ENCODE measurements around the gene SDR42E2.
A peak's percentile ranks its signal among the peaks of the same experiment; 100 is the strongest.
"Not testable (repeated sequence)": the region's sequence is repeated elsewhere in the genome, so short reads cannot be mapped to it uniquely, and the experiment has no call there.

Gene SDR42E2

DNA sequence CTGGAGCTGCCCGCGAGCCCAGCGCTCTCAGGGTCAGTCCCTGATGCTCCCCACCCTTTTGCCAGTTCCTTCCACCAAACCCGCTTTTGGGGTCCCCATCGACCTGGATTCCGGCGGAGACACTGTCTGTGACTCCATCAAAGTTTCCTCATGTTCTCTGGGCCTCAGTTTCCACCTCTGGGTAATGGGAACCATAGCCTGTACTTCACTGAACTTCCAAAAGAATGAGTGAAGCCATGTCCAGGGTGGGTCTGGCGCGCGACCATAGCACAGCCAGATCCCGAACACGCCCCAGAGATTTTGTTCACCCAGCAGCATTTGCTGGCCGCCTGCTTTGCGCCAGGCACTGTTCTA lies 327 bp downstream of the SDR42E2 start:
- no peak for DNase-seq

DNA sequence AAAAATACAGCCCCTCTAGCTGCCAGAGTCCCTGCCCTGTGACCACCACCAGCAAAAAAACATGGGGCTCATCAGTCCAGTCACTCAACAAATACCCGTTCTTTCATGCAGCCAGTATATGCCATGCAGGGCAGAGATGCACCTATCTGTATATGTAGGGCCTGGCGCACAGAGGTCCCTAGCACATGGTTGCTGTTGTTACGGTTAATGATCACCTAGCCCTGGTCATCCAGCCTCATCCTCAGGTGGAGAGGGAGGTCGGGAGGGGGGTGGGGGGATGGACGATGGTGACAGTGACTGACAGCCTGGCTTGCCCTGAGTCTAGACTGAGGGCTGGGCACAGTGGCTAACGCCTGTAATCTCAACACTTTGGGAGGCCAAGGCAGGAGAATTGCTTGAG lies 1.5 kb downstream of the SDR42E2 start:
- no peak for DNase-seq

DNA sequence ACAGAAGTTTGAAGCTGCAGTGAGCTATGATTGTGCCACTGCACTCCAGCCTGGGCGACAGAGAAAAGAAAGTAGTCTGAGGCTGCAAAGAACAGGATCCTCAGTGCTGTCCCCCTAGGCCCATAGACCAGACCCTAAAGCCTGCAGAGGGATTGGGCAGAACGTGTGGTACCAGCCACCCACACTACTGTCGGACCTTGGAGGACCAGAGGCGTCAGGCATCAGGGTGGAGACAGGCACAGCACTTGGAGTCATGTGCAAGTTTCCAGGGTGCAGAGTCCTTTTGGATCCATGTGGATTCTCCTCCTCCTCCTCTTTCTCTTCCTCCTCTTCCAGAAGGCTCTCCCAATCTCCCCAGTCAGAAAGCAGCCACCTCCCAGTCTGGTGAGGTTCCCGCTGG lies 2.2 kb downstream of the SDR42E2 start:
- no peak for DNase-seq

DNA sequence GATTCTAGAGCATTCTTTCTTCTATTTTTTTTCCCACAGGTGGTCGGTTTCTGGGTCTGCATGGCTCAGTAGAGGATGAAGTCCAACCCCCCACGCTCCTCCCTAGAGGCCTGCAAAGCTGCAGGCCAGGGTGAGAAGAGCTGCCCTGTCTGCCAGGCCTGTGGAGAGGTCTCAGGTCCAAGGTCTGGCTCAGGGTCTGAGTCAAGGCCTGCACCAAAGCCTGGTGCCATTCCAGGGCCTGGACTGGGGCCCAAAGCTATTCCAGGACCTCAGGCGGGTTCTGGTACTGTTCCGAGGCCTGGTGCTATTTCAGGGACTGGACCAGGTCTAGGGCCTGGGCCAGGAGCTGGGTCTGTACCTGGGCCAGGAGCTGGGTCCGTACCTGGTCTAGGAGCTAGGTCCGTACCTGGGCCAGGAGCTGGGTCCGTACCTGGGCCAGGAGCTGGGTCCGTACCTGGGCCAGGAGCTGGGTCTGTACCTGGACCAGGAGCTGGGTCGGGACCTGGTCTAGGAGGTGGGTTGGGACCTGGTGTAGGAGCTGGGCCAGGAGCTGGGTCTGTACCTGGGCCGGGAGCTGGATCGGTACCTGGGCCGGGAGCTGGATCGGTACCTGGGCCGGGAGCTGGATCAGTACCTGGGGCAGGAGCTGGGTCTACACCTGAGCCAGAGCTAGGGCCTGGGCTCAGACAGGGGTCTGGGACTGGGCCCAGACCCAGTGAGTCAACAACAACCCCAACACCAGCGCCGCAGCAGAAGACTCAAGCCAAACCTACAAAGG lies 3.4 kb downstream of the SDR42E2 start:
- no peak for DNase-seq

DNA sequence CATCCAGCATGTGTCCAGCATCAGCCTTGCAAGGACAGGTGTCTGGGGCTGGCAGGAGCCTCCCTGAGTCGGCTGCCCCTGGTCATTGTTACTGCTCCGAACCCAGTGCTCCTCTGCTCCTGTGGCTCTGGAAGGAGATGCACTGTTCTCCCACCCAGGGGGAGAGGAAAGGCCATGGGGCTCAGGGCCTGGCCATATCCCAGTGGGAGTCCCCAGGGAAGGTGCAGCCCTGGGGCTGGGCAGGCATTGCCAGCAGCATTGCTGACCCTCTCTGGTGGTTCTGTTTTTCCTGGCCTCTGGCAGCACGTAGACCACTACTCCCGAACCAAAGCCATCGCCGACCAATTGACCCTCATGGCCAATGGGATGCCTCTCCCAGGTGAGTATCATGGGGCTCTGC lies 9.6 kb downstream of the SDR42E2 start:
- no peak for DNase-seq

DNA sequence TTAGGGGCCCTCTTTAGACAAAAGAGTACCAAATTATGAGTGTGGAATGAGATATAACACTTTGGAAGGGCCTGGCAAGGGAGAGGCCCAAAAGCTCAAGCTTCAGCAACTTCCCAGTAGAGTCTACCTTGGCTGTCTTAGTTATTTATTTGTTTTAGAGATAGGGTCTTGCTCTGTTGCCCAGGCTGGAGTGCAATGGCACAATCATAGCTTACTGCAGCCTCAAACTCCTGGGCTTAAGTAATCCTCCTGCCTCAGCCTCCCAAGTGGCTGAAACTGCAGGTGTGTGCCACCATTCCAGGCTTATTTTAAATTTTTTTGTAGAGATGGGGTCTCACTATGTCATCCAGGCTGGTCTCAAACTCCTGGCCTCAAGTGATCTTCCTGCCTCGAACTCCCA lies 10.3 kb downstream of the SDR42E2 start:
- DNase-seq: not testable (repeated sequence)

DNA sequence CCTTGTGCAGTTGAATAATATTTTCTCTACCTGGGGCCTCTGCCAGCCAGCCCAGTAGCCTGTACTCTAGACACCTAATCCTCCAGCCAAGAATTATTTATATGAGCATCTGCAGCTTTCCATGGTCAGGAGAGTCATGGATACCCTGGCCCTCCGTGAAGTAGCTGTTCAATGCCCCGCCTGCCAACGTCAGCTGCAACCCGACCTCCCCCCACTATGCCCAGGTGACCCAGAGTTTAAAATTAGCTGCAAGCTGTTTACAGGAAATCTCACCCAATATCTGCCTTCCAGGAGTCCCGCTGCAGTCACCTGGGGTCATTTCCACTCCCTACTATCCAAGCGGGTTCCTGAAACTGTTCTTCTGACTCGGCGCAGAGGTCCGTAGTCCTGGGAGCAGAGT lies 12.3 kb downstream of the SDR42E2 start:
- DNase-seq: no peak

DNA sequence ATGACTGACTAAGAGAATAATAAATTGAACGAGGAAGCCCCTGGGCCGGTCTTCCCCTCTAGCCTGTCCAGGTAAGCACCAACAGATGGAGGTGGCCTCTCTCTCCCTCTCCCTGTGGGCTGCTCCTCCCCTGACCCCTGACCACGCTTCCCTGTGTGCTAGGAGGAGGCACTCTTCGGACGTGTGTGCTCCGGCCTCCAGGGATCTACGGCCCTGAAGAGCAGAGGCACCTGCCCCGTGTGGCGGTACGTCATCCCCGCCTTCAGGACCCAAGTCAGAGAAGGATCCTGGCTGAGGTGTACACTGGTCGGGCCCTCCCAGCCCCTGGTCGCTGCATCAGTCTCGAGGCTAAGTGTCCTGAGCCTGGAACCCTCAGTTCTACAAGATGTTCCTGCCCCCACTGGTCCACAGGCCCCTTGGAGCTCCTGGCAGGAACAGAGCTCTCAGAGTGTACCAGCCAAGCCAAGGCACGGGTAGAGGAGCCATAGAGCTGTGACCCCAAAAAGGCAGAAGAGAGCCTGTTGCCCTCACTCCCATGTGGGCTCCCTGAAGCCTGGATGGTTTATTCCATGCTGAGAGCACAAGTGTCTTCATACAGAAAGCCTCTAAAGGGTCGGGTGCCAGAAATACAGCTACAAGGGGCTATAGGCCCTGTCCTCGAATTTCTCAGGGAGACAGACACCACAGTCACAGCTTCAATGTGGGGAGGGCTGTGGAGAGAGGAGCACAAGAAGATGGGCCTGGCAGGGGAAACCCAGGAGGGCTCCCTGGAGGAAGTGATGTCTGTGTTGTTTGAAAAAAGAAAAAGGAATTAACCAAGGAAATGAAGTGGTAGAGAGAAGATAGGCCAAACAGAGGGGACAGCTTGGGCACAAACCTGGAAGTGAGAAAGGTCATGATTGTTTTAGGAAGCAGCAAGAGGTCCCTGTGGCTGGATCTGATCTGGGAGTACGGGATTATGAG lies 15.9 kb downstream of the SDR42E2 start:
- DNase-seq: no peak

DNA sequence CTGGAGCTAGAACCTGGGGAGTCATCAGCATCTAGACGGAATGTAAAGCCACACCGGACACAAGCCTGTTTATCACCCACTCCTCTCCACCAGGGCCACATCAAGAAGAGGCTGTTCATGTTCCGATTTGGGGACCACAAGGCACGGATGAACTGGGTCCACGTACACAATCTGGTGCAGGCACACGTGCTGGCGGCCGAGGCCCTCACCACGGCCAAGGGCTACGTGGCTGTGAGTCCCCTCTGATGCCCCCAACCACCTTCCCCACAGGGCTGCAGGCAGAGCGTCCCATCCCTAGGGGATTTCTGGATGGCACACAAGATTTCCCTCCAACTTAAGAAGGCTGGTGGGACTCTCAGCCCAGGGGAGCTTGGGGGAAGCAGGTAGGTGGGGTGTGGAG lies 19.1 kb downstream of the SDR42E2 start:
- no peak for DNase-seq

DNA sequence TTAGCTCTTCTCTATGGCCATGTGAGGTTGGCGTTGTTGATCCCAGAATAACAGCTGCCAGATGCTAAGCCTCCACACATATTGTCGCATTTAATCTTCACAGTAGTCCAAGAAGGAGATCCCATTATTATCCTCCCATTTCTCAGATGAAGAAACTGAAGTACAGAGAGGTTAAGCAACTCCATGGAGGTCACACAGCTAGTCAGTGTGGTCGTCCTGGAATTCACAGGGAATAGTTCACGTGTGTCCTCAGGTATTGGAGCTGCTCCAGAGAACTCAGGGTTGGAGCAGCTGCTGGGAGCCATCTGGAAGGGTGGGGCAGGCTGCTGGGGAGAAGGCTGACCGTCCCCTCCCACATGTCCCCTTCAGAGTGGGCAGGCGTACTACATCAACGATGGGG lies 19.5 kb downstream of the SDR42E2 start:
- DNase-seq: no peak

DNA sequence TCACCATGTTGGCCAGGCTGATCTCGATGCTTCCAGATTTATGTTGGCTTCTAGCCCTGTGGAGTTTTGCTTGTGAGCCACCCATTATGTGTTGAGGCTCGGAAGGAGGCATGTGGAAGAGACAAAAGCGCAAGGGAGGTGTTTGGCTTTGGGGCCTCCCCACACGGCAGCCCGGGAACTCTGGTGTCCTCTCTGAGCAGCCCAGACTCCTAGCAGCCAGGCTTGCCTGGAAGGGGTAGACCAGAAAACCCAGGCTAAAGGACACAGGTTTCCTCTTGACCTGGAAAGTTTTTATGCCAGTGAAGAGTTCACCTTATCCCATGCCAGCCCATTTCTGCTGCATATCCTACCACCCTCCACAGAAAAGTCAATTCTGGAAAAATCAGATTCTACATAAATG lies 21.0 kb downstream of the SDR42E2 start:
- DNase-seq: no peak

DNA sequence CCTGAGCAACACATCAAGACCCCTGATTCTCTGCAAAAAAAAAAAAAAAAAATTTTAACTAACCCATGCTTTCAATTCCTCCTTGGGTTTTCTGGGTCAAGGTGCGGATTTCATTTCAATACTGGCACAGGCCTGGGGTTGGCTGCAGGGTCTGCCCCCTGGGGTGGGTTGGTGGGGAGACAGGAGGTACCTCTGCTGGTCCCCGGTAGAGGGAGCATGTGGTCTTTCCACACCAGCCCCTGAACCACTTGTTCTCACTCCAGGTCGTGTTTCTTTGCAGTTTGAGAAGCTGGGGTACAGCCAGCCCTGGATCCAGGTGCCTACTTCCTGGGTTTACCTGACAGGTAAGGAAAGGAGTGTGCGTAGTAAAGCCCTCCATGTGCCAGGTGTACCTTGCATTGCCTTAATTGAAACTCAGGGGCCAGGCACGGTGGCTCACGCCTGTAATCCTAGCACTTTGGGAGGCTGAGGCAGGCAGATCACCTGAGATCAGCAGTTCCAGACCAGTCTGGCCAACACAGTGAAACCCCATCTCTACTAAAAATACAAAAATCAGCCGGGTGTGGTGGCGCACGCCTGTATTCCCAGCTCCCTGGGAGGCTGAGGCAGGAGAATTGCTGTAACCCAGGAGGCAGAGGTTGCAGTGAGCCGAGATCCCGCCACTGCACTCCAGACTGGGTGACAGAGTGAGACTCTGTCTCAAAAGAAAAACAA lies 21.8 kb downstream of the SDR42E2 start:
- DNase-seq: no peak

DNA sequence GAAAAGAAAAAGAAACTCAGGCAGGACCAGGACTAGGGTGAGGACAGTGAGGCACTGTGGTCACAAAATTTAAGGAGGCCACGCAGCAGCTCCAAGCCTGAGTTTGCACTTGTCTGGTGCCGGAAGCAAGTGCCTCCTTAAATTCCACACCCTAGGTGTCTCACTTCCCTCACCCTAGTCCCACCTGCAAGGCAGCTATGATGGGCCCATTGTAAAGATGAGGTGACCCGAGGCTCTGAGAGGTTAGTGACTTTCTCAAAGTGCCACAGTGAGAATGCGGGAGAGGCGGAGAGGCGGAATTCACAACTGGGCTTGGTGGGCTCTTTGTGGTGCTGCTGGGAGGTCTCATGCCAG lies 22.3 kb downstream of the SDR42E2 start:
- DNase-seq: no peak

DNA sequence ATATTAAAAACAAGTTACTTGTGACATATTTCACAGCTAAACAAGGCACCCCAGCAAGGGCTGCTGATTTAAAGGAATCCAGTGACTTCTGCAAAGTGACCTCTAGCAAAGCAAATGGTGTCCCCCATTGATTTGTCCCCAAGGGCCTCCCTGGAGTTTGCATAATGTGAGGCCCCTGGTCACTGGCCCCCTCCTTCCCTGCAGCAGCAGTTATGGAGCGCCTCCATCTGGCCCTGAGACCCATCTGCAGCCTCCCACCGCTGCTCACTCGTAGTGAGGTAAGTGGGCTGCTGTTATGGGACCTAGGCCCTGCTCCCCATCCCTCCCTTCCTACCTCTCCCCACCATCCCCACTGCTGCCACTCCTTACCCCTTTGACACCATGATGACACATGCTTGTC lies 24.2 kb downstream of the SDR42E2 start:
- no peak for DNase-seq

DNA sequence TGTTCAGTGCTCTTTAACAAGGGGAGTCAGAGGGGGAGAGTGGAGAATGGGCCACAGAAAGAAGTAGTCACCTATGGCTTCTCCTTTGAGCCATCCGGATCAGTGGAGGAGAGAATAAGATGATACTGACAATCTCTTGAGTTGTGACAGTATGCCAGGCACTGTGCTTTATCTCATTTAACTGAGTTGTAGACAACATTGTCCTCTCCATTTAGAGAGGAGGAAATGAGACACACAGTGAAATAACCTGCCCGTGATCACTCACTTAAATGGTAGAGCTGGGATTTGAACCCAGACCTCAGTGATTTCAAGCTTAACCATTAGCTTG lies 25.9 kb downstream of the SDR42E2 start:
- DNase-seq: no peak

DNA sequence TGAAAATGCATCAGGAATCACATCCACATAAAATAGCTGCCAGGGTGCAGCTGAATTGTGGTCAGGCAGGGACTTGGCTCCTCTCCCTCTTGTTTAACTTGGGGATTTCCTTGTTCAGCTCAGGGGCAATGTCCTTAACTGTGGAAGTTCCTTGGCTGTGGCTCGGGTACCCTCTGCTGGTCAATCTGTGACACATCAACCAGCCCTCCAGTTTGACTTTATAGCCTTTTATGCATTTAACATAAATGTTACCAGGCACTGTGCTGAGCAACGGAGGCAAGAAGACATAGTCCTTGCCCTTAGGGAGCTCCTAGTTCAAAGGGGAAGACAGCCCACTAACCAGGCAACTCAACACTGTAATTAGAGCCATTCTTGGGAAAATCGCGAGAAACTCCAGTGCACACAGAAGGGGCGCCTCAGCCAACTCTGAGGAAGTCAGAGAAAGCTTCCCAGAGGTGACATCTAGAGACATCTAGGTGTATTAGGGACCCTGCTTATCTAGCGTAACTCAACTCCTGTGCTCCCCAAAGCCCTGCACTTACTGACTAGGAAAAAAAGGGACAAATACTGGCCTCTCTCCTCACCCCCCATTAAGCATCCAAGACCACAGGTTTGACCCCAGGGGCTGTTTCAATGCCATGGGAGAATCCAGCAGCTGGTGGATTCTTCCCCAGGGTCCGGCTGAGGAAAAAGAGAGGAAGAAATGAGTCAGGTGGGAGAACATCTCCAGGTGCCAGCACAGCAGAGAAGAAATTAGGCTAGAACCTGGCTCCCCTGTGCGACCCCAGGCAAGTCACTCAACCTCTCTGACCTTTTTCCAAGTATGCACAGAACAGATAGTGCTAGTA lies 26.5 kb downstream of the SDR42E2 start:
- DNase-seq: peak; percentile 80

DNA sequence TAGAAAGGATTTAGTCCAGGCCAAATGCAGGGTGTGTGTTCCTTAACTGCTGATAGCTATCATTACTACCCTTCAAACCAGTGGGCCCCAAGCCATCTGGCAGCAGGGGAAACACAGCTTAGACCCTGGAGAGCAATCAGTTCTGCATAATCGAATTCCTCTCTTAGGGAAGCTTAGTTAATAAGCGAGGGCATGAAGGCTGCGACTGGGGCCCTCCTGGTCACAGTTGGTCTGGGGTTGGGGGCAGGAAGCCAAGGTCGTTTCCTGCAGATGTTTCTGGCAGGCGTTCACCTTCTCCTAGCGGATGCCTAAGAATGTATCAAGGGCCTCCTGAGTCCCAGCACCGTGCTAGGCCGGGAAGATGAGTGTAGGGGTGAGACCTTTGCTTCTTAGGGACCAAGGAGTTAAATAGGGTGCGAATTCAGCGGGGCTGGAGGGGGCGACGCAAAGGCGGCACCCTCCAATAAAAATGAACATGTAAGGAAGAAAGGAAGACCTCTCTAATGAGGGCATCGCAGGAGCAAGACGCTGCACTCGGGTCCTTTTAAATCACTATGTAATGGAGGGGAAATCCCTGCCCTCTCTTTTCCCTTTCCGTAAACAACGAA lies 27.3 kb downstream of the SDR42E2 start:
- DNase-seq: no peak

DNA sequence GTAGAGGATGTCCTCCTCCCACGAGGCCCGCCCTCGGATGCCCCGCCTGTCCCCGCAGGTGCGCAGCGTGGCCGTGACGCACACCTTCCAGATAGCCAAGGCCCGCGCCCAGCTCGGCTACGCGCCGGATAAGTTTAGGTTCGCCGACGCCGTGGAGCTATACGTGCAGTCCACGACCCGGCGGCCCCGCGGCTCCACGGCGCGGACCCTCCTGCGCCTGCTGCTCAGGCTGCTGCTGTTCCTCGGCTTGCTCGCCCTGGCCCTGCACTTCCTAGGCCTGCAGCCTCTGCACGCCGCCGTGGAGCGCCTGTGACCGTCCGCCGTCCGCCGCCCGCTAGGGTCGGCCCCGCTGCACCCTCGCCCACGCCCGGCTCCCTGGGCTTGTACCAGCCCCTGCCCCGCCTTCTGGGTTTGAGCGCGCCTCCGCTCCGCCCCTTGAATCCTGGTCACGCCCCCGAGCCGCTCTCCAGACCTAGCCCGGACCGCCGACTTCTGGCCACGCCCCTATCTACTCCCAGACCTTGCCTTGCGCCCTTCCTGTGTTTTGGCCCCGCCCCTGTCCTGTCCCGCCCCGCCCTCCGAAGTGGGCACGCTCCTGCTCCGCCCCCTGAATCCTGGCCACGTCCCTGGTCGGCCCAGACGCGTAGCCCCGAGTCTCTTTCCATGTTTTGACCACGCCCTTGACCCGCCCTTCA lies 27.9 kb downstream of the SDR42E2 start:
- peak; percentile 99 for DNase-seq

DNA sequence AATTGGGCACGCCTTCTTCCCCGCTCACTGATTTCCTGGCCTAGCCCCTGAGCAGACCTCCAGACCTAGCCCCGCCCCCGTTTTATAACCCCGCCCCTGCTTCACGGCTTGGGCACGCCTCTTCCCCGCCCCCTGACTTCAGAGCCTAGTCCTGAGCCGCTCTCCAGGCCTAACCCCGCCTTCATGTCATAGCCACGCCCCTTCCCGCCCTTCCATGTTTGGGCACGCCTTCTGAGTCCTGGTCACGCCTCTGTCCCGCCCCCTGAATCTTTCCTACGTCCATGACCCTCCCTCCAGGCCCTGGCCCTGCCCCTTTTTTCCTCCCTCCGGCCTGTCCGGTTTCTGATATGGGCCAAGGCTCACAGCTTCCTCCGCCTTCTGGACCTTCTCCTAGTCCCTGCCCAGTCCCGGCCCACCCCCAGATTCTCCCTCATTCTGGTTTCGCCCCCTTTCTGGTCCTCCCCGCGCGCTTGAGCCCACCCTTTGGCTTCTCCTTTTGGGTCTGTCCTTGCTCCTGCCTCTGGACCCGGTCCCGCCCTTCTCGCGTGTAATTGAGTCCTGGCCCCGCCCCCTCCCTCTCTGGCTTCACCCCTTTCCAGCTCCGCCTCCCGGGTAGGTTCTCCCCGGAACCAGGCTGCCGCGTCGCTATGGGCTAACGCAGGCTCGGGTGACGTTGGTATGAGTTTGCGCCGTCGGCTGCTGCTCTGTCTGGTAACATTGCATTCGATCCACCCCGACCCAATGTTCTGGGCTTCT lies 28.6 kb downstream of the SDR42E2 start:
- peak; percentile 97 for DNase-seq

DNA sequence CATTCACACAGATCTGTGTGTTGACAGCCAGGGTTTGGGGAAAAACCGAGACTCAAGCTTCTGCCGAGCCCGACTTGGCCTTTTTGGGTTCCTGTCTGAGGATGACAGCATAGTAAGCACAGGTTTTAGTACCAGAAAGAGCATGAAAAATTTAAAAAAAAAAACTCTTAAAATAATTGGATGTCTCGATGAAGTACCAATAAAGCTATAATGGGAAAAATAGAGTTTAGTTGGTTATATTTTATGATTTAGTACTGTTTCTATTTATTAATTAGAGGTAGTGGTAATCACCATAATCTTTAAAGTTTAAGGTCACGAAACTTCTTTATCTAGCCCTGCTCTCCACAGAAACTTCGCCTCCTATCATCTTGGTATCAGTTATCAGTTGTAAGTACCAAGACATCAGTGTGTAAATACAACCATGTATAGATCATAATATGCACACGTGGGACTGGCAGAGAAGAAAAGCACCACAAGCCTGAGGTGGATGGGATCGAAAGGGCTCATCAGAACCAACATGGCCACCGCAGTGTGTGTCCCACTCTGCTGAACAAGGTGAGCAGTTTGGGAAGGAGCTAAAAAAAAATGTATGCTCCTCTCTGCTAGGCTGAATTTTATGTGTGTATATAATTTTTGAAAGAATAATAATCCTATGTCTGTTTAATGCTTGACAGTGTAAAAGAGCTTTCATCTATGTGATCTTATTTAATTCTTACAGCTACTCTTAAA lies 29.4 kb downstream of the SDR42E2 start:
- DNase-seq: no peak
